ENCODE results near the gene SMOC1. TPM values are rescaled to one million over a fixed set of nuclear protein-coding genes. Genes with fewer than 3 reads are reported as not detected.

The SMOC1 gene
- total RNA-seq, 4 donors from 2014 or later, result 0.72 to 3.1 (median 1.6) TPM

DNA sequence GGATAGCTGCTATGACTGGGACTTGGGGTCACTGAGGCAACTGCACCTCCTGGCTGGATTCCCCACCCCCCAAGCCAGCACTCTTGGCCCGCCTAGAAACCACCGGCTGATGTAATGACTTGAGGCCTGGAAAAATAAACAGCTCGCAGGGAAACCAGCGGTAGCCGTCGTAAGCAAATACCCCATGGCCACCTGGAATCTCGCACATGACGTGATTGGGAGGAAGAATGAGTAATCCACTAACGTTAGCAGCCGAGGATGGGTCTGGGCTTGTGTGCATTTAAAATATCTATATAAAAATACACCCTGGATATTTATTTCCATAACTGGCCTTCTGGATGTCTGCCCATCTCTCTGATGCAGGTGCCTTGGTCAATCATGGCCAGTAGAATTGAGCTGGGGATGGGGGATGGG, 120.1 kb downstream of the SMOC1 start:
- H3K27me3 ChIP-seq, result no peaks in the 10 kb centered on the region
- peak overlapping the region; percentile 29 for H3K27ac ChIP-seq
- H3K36me3 ChIP-seq, result no peaks in the 10 kb centered on the region
- DNase-seq (ENCODE audit: low spot score in 2 of 2), result no peak
- WGBS, result 61% methylated on average over 10 of the region's 10 CpGs
- no peak overlapping the region for H3K4me3 ChIP-seq
- no peaks in the 10 kb centered on the region for H3K9me3 ChIP-seq
- TF ChIP-seq POLR2AphosphoS5 (IDR thresholded peaks at IDR 0.05) (no peak), EP300 (IDR thresholded peaks at IDR 0.05) (no peak), CTCF (IDR thresholded peaks at IDR 0.05) (no peak), POLR2A (IDR thresholded peaks at IDR 0.05) (no peak)
- H3K4me1 ChIP-seq, result no peaks in the 10 kb centered on the region

DNA sequence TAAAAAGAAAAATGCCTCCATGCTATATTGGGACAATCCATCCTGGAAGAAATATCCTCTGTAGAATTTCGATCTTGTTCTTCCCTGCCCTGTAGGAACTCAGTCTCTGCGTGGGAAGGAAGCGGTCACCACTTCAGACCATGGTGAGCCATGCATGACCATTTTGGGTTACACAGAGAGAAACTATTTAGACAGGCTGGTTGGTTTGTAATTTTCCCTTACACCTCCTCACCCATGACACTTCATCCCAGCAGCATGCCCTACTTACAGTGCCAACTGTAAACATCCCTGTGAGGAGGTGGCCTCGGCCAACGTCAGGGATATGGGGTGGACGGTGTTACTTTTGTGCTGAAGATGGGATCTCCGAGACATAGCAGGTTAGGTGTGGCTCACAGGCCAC, 121.4 kb downstream of the SMOC1 start:
- H3K9me3 ChIP-seq, result no peaks in the 10 kb centered on the region
- H3K36me3 ChIP-seq, result no peaks in the 10 kb centered on the region
- DNase-seq (ENCODE audit: low spot score in 2 of 2), result no peak
- H3K27me3 ChIP-seq, result no peaks in the 10 kb centered on the region
- TF ChIP-seq POLR2AphosphoS5 (IDR thresholded peaks at IDR 0.05), result no peak
- no peak for TF ChIP-seq POLR2A (IDR thresholded peaks at IDR 0.05)
- no peak for TF ChIP-seq CTCF (IDR thresholded peaks at IDR 0.05)
- no peak for TF ChIP-seq EP300 (IDR thresholded peaks at IDR 0.05)
- H3K4me3 ChIP-seq, result no peak overlapping the region
- no peak overlapping the region for H3K27ac ChIP-seq
- no peaks in the 10 kb centered on the region for H3K4me1 ChIP-seq
- WGBS, result 87% methylated on average over 7 of the region's 7 CpGs

GRCh38 chr14:70002589-70003346, 123.6 kb downstream of the SMOC1 start:
- DNase-seq (ENCODE audit: low spot score in 2 of 2), result no peak
- H3K9me3 ChIP-seq, result no peaks in the 10 kb centered on the region
- no peak overlapping the region for H3K4me3 ChIP-seq
- 86% methylated on average over 6 of the region's 6 CpGs for WGBS
- TF ChIP-seq CTCF (IDR thresholded peaks at IDR 0.05) (no peak), POLR2A (IDR thresholded peaks at IDR 0.05) (no peak), EP300 (IDR thresholded peaks at IDR 0.05) (no peak), POLR2AphosphoS5 (IDR thresholded peaks at IDR 0.05) (no peak)
- H3K27ac ChIP-seq, result no peak overlapping the region
- no peaks in the 10 kb centered on the region for H3K36me3 ChIP-seq
- no peaks in the 10 kb centered on the region for H3K4me1 ChIP-seq
- H3K27me3 ChIP-seq, result no peaks in the 10 kb centered on the region

DNA sequence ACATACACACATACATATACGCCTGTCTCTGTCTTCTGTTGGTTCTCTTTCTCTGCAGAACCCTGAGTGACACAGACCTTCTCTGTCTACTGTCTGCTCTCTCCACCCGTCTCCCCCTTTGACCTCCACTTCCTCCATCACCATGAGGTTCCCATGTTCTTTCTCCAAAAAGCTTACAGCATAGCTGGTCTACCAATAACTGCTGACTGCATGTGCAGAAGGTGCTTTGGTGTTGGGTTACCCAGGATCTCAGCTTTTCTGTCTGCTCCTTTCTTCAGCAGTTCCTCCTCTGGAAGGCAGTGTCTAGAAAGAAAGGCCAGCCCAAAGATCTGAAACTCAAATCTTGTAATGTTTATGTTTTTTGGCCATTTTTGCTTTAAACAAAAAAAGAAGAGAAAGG, 125.6 kb downstream of the SMOC1 start:
- no peaks in the 10 kb centered on the region for H3K4me1 ChIP-seq
- WGBS, result 74% methylated on average over 2 of the region's 2 CpGs

More for the DNA sequence above, 125.6 kb downstream of the SMOC1 start:
- DNase-seq (ENCODE audit: low spot score in 2 of 2), result no peak
- no peaks in the 10 kb centered on the region for H3K9me3 ChIP-seq
- H3K4me3 ChIP-seq, result no peak overlapping the region
- H3K27ac ChIP-seq, result no peak overlapping the region
- no peaks in the 10 kb centered on the region for H3K27me3 ChIP-seq
- TF ChIP-seq POLR2A (IDR thresholded peaks at IDR 0.05) (no peak), POLR2AphosphoS5 (IDR thresholded peaks at IDR 0.05) (no peak), EP300 (IDR thresholded peaks at IDR 0.05) (no peak), CTCF (IDR thresholded peaks at IDR 0.05) (no peak)
- H3K36me3 ChIP-seq, result no peaks in the 10 kb centered on the region

Measured in suprapubic skin (tissue), 4 donors.